ENCODE measurements around the gene PPM1F.

The PPM1F gene

GRCh38 chr22:21952586-21953571 is at the start of gene PPM1F:
PPM1F (minus strand) TSS chr22:21952848; CDS start chr22:21946048, 6,800 bp downstream.
- peak; percentile 36 for DNase-seq (ENCODE audit: low read depth)

DNA sequence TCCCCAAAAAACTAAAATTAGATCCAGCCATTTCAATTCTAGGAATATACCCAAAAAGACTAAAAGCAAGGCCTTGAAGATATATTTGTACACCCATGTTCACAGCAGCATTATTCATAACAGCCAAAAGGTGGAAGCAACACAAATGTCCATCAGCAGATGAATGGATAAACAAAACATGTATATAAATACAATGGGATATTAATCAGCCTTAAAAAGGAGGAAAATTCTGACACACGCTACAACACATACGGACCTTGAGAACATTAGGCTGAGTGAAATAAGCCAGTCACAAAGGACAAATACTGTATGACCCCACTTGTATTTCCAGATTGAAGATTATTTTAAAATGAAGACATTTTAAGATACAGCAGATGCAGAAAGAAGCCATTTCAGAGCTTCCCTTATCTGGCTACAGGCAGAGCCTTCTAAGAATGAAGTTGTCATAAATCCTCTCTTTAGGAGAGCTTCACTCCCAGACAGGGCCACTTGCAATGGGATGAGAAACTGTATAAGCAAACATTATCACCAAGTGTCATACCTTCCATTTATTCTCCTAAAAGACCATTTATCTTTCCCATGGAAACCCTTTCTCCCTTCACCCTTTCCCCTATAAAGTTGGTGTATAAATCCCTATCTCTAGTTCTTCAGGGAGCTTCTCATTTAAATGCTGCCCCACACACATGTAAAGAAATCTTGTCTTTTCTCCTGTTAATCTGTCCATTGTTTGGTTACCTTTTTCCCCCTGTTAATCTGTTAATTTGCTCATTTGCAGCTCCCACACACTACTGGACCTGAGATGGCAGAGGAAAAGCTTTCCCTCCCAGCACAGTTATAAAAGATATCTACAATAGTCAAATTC is 49.2 kb upstream of the PPM1F start:
- no peak for DNase-seq (ENCODE audit: low read depth)

GRCh38 chr22:21998595-21999247 is 46.1 kb upstream of the PPM1F start:
- no peak for DNase-seq (ENCODE audit: low read depth)

DNA sequence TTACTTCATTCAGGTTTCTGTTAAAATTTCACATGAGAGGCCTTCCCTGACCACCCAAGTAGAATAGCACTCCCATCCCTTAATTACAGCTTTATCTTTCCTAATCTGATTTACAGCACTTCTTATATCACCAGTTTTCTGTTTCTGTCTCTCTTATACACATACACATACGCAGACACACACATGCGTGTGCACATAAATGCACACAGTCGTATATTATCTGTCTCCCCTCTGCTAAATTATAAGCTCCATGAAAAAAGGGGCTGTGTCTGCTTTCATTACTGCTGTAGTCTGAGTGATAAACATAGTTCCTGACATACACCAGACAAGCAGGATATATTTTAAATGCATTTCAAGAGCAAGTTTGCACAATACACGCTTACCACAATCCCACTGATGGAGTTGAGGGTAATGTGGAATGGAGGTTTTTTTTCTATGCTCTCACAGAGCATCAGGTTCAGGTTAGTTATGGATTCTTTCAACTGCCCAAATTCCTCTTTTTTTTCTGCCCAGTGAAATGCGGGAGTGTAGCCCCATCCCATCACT is 43.6 kb upstream of the PPM1F start:
- DNase-seq (ENCODE audit: low read depth), result no peak

DNA sequence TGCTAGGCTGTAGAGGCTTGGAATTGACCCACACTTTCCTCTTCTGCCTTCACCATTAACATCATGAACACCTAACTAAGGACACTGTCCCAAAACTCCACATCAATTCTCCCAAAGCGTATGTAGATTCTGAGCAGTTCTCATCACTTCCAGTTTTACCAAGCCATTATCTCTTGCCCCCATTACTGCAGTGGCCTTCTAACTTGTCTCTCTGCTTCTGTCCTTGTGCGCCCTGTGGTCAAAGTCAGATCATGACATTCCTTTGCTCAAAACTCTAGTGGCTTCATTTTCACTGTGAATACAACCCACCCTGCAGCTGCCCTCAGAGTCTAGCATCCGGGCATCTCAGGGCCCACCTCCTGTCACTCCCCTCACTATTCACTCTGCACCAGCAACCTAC is 43.0 kb upstream of the PPM1F start:
- no peak for DNase-seq (ENCODE audit: low read depth)

- no peak for DNase-seq (ENCODE audit: low read depth)
Observed at GRCh38 chr22:21994881-21995444, 42.3 kb upstream of the PPM1F start.

GRCh38 chr22:21992593-21993237 is 40.1 kb upstream of the PPM1F start:
- DNase-seq (ENCODE audit: low read depth), result no peak

DNA sequence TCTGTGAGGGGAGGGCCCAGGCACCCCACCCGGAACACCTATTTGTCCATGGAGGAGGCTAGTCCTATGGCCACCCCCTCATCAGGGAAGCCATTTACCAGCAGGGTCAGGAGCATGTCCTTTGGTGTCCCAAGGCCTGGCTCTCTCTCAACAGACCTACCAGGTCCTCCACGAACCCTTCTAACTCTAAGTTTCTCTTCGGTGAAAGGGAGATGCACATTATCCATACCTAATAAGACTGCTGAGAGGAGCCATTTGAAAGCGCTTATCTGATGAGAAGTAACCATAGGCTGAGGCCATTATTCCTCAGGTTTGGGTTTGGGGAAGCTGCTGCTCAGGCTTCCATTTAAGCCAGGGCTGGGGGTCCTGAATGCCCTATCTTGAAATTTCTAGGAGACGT is 39.1 kb upstream of the PPM1F start:
- no peak for DNase-seq (ENCODE audit: low read depth)

DNA sequence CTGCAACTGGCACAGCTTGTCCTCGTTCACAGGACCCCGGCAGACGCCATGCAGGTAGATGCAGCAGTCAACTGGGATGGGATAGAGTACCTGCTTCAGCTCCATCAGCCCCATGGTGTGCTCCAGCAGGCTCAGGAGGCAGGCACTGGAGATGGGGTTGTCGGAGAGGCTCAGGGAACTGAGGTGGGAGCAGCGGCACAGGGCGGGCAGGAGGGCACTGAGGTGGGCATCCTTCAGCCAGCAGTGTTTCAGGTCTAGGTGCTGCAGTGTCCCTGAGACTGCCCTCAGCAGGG is 38.6 kb upstream of the PPM1F start:
- no peak for DNase-seq (ENCODE audit: low read depth)

DNA sequence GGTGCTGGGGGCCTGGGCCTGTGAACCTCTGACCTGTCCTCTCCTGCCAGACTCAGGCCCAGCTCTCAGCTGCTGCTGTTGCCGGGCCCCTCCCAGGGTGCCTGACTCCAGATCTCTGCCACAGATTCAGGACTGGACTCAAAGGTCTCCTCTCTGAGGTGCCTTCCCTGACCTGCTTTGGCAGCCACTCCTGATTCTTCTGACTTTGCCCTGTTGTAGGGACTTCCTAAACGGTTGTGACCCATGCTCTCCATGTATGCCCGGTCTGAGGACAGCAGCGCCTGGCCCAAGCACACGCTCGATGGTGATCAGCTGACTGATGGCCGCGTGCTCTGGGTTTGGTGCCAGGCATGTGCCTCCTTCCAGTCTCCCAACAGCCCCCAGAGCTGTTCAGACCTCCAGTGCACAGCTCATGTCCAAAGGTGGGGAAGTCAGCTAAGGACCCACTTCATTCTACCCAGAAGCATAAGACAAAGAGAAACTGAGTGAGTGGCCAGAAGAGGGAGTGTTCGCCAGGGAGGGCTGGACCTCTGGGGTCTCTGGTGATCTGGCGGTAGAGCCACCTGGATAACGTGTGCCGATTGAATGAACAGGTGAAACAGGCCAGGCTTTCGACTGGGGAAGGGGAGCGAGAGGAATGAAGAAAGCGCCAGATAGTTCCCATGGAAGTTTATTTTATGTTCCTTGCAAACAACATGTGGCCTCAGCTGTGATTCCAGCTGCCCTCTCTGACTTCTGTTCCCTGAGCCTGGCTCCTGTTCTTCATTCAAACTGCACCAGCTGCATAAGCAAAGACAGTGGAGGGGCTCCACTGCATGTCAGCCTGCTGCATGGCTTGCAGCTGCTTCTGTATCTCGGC is 38.0 kb upstream of the PPM1F start:
- DNase-seq (ENCODE audit: low read depth), result no peak

DNA sequence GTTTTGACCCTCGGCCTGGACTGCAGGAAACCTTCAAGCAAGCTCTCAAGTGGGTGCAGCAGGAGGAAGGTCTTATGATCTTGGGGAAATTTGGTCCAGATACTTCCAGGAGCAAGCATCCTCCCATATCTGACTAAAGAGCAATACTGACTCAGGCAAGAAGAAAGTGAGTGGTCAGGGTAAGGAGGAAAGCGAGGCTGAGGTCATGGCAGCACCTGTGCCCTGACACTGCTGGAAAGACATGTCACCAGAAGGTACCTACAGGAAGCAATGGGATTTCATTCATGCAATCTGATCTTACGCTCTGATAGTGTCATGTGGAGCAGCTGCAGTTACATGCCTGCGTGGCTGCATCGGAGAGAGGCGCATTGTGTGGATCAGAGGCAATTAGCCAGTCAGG is 36.4 kb upstream of the PPM1F start:
- DNase-seq (ENCODE audit: low read depth), result no peak

DNA sequence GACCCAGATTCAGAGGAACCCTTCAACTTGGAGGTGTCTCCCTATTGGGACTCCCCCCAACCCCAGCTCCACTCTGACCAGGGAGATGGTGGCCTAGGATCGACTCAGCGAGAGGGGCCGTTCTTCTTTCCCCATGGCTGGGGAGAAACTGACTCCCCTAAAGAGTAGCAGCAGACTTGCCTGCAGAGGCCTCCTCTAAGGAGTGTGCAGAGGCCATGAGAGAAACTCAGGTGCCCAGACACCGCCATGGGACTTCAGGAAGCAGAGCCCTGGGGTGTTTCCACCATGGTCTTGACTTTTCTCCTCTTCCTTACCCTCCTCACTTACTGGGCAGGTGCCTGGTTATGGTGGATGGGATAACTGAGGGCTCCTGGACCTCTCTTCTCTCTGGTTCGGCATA is 32.6 kb upstream of the PPM1F start:
- DNase-seq (ENCODE audit: low read depth), result no peak

- no peak for DNase-seq (ENCODE audit: low read depth)
Observed at GRCh38 chr22:21984793-21985192, 32.1 kb upstream of the PPM1F start.

- DNase-seq (ENCODE audit: low read depth), result peak; percentile 49
Observed at GRCh38 chr22:21982338-21982965, 29.8 kb upstream of the PPM1F start, which contains the start of gene TOP3B. TOP3B (minus strand) TSS chr22:21982787; CDS start chr22:21975709, 7,078 bp downstream.

DNA sequence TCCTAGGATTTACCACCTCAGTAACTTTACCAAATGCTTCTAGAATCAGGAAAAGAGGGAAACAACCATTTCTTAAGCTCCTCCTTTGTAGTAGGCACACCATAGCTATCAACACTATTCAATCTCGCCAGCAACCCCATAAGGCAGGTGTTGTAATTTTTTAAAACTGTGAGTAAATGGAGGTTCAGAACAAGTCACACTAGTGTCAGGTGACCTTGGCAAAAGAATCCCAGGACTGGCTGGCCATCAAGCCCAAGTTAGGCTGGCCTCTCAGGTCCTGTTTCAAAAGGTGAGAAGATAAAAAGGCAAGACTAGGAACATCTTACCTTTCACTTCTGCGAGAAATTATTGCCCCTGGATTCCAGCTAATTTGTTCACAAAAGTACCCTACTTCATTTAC is 29.2 kb upstream of the PPM1F start:
- DNase-seq (ENCODE audit: low read depth), result no peak

DNA sequence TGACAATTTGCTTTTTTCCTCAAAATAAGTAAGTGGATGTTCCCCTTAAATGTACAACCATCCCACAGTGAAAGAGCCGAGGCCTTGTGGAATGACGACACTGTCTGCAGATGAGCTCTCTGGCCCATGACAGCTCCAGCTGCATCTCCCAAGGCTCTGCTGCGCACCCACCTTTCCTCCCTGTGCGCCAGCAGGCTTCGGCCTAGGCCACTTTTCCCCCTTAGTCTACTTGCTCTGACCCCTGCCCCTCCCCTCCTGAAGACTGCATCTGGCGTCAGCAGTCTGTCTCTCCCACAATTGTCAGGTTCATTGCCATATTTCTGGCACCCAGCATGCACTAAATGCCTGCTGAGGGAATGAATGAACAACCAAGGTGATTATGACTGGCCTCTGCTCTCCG is 27.9 kb upstream of the PPM1F start:
- no peak for DNase-seq (ENCODE audit: low read depth)

- DNase-seq (ENCODE audit: low read depth), result no peak
Observed at GRCh38 chr22:21978564-21979386, 26.1 kb upstream of the PPM1F start.

GRCh38 chr22:21977814-21978213 is 25.2 kb upstream of the PPM1F start:
- DNase-seq (ENCODE audit: low read depth), result no peak

DNA sequence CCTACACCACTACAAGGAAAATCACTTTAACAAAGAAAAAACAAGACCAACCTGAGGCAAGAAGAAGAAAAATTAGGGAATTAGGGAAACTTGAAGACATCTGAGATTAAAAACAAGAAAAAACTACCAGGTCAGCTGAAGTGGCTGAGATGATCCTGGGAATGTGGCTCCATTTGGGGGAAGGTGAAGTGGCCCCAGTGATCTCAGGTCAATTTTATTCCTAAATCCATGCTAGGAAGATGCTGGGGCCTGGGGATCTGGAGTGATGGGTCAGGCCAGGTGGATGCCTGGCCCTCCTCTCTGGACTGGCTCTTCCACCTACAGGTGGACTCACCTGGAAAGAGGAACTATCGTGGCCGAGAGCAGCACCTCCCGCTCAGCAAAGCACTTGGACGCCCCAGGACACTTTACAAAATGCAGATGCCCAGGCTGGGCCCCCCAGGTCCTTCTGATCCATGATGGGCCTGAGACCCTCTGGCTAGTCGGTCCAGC is 23.3 kb upstream of the PPM1F start:
- DNase-seq (ENCODE audit: low read depth), result no peak
